H9 (cell line): Measurements from ENCODE around the gene XBP1. TPM values are rescaled to one million over a fixed set of nuclear protein-coding genes. Genes with fewer than 3 reads are reported as not detected.

Experiments used
- DNase-seq: peaks from one replicate; pipeline ENCODE4 v3.0.0-alpha.2; 2017
- H2AFZ ChIP-seq: one replicate; pipeline ENCODE4 v1.6.1; 2013; ENCODE audit warnings: mild to moderate bottlenecking, low read length, control low read depth, moderate library complexity
- H2AK5ac ChIP-seq: 2 replicates; pipeline ENCODE4 v1.6.1; 2013; ENCODE audit warnings: low read length, control low read depth, mixed read lengths; ENCODE audit not compliant: insufficient read length
- H2BK120ac ChIP-seq: one replicate; pipeline ENCODE4 v1.6.1; 2013; ENCODE audit warnings: low read depth, mild to moderate bottlenecking, low read length, control low read depth, inconsistent platforms; ENCODE audit not compliant: poor library complexity, severe bottlenecking
- H2BK12ac ChIP-seq: 2 replicates; pipeline ENCODE4 v1.6.1; 2013; ENCODE audit warnings: low read length, control low read depth, mixed read lengths, low read depth; ENCODE audit not compliant: insufficient read length
- H2BK15ac ChIP-seq: 2 replicates; pipeline ENCODE4 v1.6.1; 2013; ENCODE audit warnings: low read depth, low read length, control low read depth
- H2BK20ac ChIP-seq: one replicate; pipeline ENCODE4 v1.6.1; 2013; ENCODE audit warnings: low read depth, mild to moderate bottlenecking, low read length, control low read depth, inconsistent platforms; ENCODE audit not compliant: poor library complexity, severe bottlenecking
- H2BK5ac ChIP-seq: 2 replicates; pipeline ENCODE4 v1.6.1; 2013; ENCODE audit warnings: low read length, control low read depth, mixed read lengths; ENCODE audit not compliant: insufficient read length
- H3K14ac ChIP-seq: 2 replicates; pipeline ENCODE4 v1.6.1; 2013; ENCODE audit warnings: low read length, control low read depth; ENCODE audit not compliant: insufficient read depth
- H3K18ac ChIP-seq: 2 replicates; pipeline ENCODE4 v1.6.1; 2013; ENCODE audit warnings: low read depth, mild to moderate bottlenecking, mixed read lengths, low read length, control low read depth; ENCODE audit not compliant: insufficient read length
- H3K23ac ChIP-seq: 2 replicates; pipeline ENCODE4 v1.6.1; 2013; ENCODE audit warnings: low read length, control low read depth, mixed read lengths, low read depth; ENCODE audit not compliant: insufficient read length
- H3K23me2 ChIP-seq: 2 replicates; pipeline ENCODE4 v1.6.1; 2013; ENCODE audit warnings: low read depth, mild to moderate bottlenecking, mixed read lengths, low read length, control low read depth; ENCODE audit not compliant: insufficient read length, poor library complexity, severe bottlenecking
- H3K27ac ChIP-seq: 2 replicates; pipeline ENCODE4 v1.5.1; 2013; ENCODE audit warnings: low read length, control low read depth, mixed read lengths, low read depth; ENCODE audit not compliant: insufficient read length
- H3K27me3 ChIP-seq: 2 replicates; pipeline ENCODE4 v1.6.1; 2013; ENCODE audit warnings: low read length, control low read depth, inconsistent platforms; ENCODE audit not compliant: insufficient read depth
- H3K4ac ChIP-seq: 2 replicates; pipeline ENCODE4 v1.6.1; 2013; ENCODE audit warnings: low read depth, mild to moderate bottlenecking, control low read depth, inconsistent platforms, low read length, moderate library complexity
- H3K4me1 ChIP-seq: 2 replicates; pipeline ENCODE4 v1.6.1; 2013; ENCODE audit warnings: low read length, control low read depth, inconsistent platforms; ENCODE audit not compliant: insufficient read depth
- H3K4me2 ChIP-seq: 2 replicates; pipeline ENCODE4 v1.6.1; 2013; ENCODE audit warnings: low read length, control low read depth, mixed read lengths; ENCODE audit not compliant: insufficient read length, insufficient read depth
- H3K56ac ChIP-seq: 2 replicates; pipeline ENCODE4 v1.6.1; 2013; ENCODE audit warnings: low read depth, mild to moderate bottlenecking, mixed read lengths, low read length, control low read depth; ENCODE audit not compliant: insufficient read length
- H3K79me1 ChIP-seq: 2 replicates; pipeline ENCODE4 v1.6.1; 2013; ENCODE audit warnings: low read depth, mild to moderate bottlenecking, moderate library complexity, low read length, control low read depth, inconsistent platforms; ENCODE audit not compliant: insufficient read depth, poor library complexity, severe bottlenecking
- H3K79me2 ChIP-seq: 2 replicates; pipeline ENCODE4 v1.6.1; 2013; ENCODE audit warnings: low read length, control low read depth, inconsistent platforms; ENCODE audit not compliant: insufficient read depth
- H3K9ac ChIP-seq: 2 replicates; pipeline ENCODE4 v1.6.1; 2013; ENCODE audit warnings: low read length, control low read depth, mixed read lengths; ENCODE audit not compliant: insufficient read length; ENCODE audit errors: extremely low read depth
- H3K9me3 ChIP-seq: one replicate; pipeline ENCODE4 v1.6.1; 2013; ENCODE audit warnings: low read depth, low read length, inconsistent platforms; ENCODE audit not compliant: control insufficient read depth
- H3T11ph ChIP-seq: one replicate; pipeline ENCODE4 v1.6.1; 2013; ENCODE audit warnings: mild to moderate bottlenecking, low read length, control low read depth, inconsistent platforms
- H4K20me1 ChIP-seq: one replicate; pipeline ENCODE4 v1.6.1; 2013; ENCODE audit not compliant: control insufficient read depth, insufficient read length, insufficient read depth
- H4K5ac ChIP-seq: 2 replicates; pipeline ENCODE4 v1.6.1; 2013; ENCODE audit warnings: low read depth, mild to moderate bottlenecking, mixed read lengths, low read length, control low read depth; ENCODE audit not compliant: insufficient read length
- H4K8ac ChIP-seq: replicated peaks from 2 replicates; pipeline ENCODE4 v1.6.1; 2013; ENCODE audit warnings: low read length, control low read depth, mixed read lengths, low read depth; ENCODE audit not compliant: insufficient read length
- H4K91ac ChIP-seq: 2 replicates; pipeline ENCODE4 v1.6.1; 2013; ENCODE audit warnings: low read depth, mild to moderate bottlenecking, moderate library complexity, mixed read lengths, low read length, control low read depth; ENCODE audit not compliant: insufficient read length
- H3K27ac Mint-ChIP-seq, 3 experiments: 2 replicates in 2 of 3; 3 replicates in 1 of 3; pipeline ENCODE4 v1.8.0; 2020 to 2021; ENCODE audit warnings: mixed read lengths in 3 of 3, mild to moderate bottlenecking in 1 of 3, moderate library complexity in 1 of 3
- H3K27me3 Mint-ChIP-seq: 2 replicates; pipeline ENCODE4 v1.8.0; 2021; ENCODE audit warnings: low read depth, mild to moderate bottlenecking, moderate library complexity, mixed read lengths
- H3K36me3 Mint-ChIP-seq, 3 experiments: 2 replicates in 2 of 3; 3 replicates in 1 of 3; pipeline ENCODE4 v1.8.0; 2020 to 2021; ENCODE audit warnings: low read depth in 3 of 3, mixed read lengths in 3 of 3; ENCODE audit not compliant: insufficient read depth in 1 of 3
- H3K4me1 Mint-ChIP-seq, 2 experiments: 2 replicates each; pipeline ENCODE4 v1.8.0; 2020; ENCODE audit warnings: mixed read lengths in 2 of 2
- H3K4me3 Mint-ChIP-seq, 2 experiments: 2 replicates in 1 of 2; 3 replicates in 1 of 2; pipeline ENCODE4 v1.8.0; 2020 to 2021; ENCODE audit warnings: mild to moderate bottlenecking in 2 of 2, mixed read lengths in 2 of 2, moderate library complexity in 1 of 2
- H3K9me3 Mint-ChIP-seq, 2 experiments: 2 replicates in 1 of 2; 3 replicates in 1 of 2; pipeline ENCODE4 v1.8.0; 2020; ENCODE audit warnings: mild to moderate bottlenecking in 2 of 2, mixed read lengths in 2 of 2, moderate library complexity in 1 of 2
- CTCF ChIP-seq: fragments of 200-600 bp; sonication (generic); conservative IDR thresholded peaks from 3 replicates; pipeline ENCODE4 v1.8.0; 2021; ENCODE audit warnings: antibody characterized with exemption, mild to moderate bottlenecking
- WGBS: extraction: QIAGEN DNeasy Blood & Tissue Kit; methylation state at CpG from one replicate; pipeline ENCODE4 v1.1.7; 2013; ENCODE audit warnings: missing lambda C conversion rate, low lambda C conversion rate, mixed read lengths; ENCODE audit not compliant: insufficient read length; ENCODE audit errors: extremely low coverage; 5-methylcytosine and 5-hydroxymethylcytosine counted together
- total RNA-seq: library from RNA; stranded (reverse); gene quantifications from 2 replicates; pipeline ENCODE4 v1.2.1, GENCODE V29; 2021

XBP1 gene
- total RNA-seq, 1 experiment from 2014 or later = 114 TPM

DNA sequence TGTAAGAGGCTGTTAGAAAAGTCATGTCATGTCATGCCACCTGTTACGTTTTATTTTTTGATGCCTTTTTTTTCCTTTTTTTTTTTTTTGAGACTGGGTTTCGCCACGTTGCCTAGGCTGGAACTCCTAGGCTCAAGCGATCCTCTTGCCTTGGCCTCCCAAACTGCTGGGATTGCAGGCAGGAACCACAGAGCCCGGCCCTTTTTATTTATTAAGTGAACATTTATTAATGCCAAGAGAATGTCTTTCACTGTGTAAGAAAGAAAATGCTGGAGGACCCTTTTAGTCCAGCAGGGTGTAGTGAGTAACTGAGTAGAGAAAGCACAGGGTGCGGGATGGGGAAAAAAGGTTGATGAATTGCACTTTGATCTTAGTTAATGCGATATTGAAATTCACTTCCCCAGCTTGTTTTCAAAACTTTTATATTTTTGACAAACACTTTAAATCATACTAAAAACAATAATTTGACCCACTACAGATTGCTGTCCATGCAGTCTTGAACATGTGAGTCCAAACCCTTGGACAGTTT, 2.3 kb upstream of the XBP1 start:
- Mint-ChIP-seq H3K27ac (peak overlapping the region in 1 of 3 experiments; percentile 89; a peak in 3 of 7 replicates), H3K4me1 (peaks cover 18 to 28% of the 10 kb centered on the region in 2 experiments), H3K36me3 (peaks cover 14 to 19% (median 18%) of the 10 kb centered on the region in 3 experiments), H3K9me3 (no peaks in the 10 kb centered on the region; a peak in 1 of 5 replicates), H3K27me3 (no peaks in the 10 kb centered on the region), H3K4me3 (peak overlapping the region in 1 of 2 experiments; percentile 71; a peak in 1 of 5 replicates)
- Histone ChIP-seq H3K9me3 (no peaks in the 10 kb centered on the region), H2AFZ (no peak overlapping the region), H3K4me1 (no peaks in the 10 kb centered on the region; the same call in 1 of the 2 replicates), H3T11ph (no peak overlapping the region), H2AK5ac (no peak overlapping the region), H3K79me2 (peaks cover 7% of the 10 kb centered on the region; the same call in 1 of the 2 replicates), H3K14ac (no peak overlapping the region), H2BK5ac (no peak overlapping the region), H2BK20ac (no peak overlapping the region), H2BK120ac (no peak overlapping the region), H3K56ac (no peak overlapping the region), H3K4me2 (no peak overlapping the region), H4K5ac (no peak overlapping the region), H3K79me1 (no peaks in the 10 kb centered on the region), H3K4ac (no peak overlapping the region), H4K8ac (no peak overlapping the region), H3K23me2 (peaks cover 15% of the 10 kb centered on the region), H3K27me3 (no peaks in the 10 kb centered on the region), H3K9ac (no peak overlapping the region), H4K20me1 (no peaks in the 10 kb centered on the region), H3K27ac (no peak overlapping the region), H2BK12ac (no peak overlapping the region), H3K18ac (no peak overlapping the region), H3K23ac (no peak overlapping the region), H2BK15ac (no peak overlapping the region), H4K91ac (no peak overlapping the region)
- no peak for DNase-seq
- 0 out of 3 replicates have a peak, but pooled peaks have one; percentile 27 for TF ChIP-seq CTCF
- no CpG with 5 or more reads among the region's 7 CpGs for WGBS
